Tibial artery (tissue), 4 donors: ENCODE measurements around the gene MINDY2.

Source experiments
- DNase-seq, 2 donors: peaks; one replicate each; pipeline ENCODE4 v3.0.0-alpha.2; 2019
- H3K27ac ChIP-seq, 2 donors: fragments of 200-600 bp; sonication (generic) in 1 of 2; 1 replicate in 1 of 2; 2 replicates in 1 of 2; pipeline ENCODE4 v1.5.1; 2018 to 2019; ENCODE audit warnings: mild to moderate bottlenecking in 1 of 2
- H3K27me3 ChIP-seq, 2 donors: fragments of 200-600 bp; sonication (generic) in 1 of 2; one replicate each; pipeline versions ENCODE4 v1.5.1 to v1.6.0; 2016 to 2019
- H3K36me3 ChIP-seq, 3 donors: fragments of 200-600 bp; sonication (generic) in 2 of 3; one replicate each; pipeline ENCODE4 v1.5.1; 2016 to 2019; ENCODE audit warnings: mild to moderate bottlenecking in 2 of 3
- H3K4me1 ChIP-seq, 4 donors: fragments of 200-600 bp; sonication (generic) in 2 of 4; 1 replicate in 3 of 4; 2 replicates in 1 of 4; pipeline ENCODE4 v1.5.1; 2016 to 2019
- H3K4me3 ChIP-seq, 2 donors: fragments of 200-600 bp; sonication (generic) in 1 of 2; 1 replicate in 1 of 2; 2 replicates in 1 of 2; pipeline ENCODE4 v1.5.1; 2018 to 2019; ENCODE audit warnings: mild to moderate bottlenecking in 2 of 2
- H3K9me3 ChIP-seq, 3 donors: fragments of 200-600 bp; sonication (generic) in 1 of 3; one replicate each; pipeline ENCODE4 v1.5.1; 2016 to 2019
- CTCF ChIP-seq, 2 experiments: fragments of 200-600 bp in 1 of 2; fragments of 450-650 bp in 1 of 2; IDR thresholded peaks; one replicate each; pipeline ENCODE4 v1.5.1; 2017 to 2019; ENCODE audit warnings: antibody characterized with exemption in 2 of 2, mild to moderate bottlenecking in 1 of 2, moderate library complexity in 1 of 2
- intact Hi-C: fragments of 100-400 bp; cut with DNase I; formaldehyde crosslinking; loops from one replicate; pipeline ENCODE4 v1.15.0; 2023; ENCODE audit warnings: low total_unique reads

MINDY2 gene

GRCh38 chr15:58748852-58749531 lies 22.1 kb upstream of the MINDY2 start:
- intact Hi-C loops, result loop anchor here (1.0 to 10.0 kb wide), 2 partner anchors 22 to 186 kb away; partner anchors contain the start of genes MINDY2 and SLTM
- peak; percentile 53 to 76 for DNase-seq
- no peaks in the 10 kb centered on the region for H3K9me3 ChIP-seq

GRCh38 chr15:58749532-58750337 lies 21.4 kb upstream of the MINDY2 start, which contains the start of gene ADAM10:
Gene ADAM10 (minus strand): TSS chr15:58749707. CDS start chr15:58749534, 173 bp downstream.
- intact Hi-C loops, result loop anchor here (1.0 to 10.0 kb wide), 2 partner anchors 22 to 185 kb away; partner anchors contain the start of genes MINDY2 and SLTM
- Histone ChIP-seq H3K36me3 (no peaks in the 10 kb centered on the region), H3K27ac (peak within 1 kb of the TSS; percentile 98 to 99), H3K4me1 (peaks cover 0 to 34% (median 8%) of the 10 kb centered on the region in 4 donors), H3K4me3 (peak within 1 kb of the TSS; percentile 87 to 97), H3K9me3 (no peaks in the 10 kb centered on the region), H3K27me3 (no peaks in the 10 kb centered on the region)
- DNase-seq, result peak; percentile 98 to 100
- no peak for TF ChIP-seq CTCF (IDR thresholded peaks at IDR 0.05)

More at GRCh38 chr15:58748852-58749531, 22.1 kb upstream of the MINDY2 start:
- Histone ChIP-seq H3K27me3 (no peaks in the 10 kb centered on the region), H3K27ac (peak overlapping the region; percentile 98 to 99), H3K4me3 (peak overlapping the region; percentile 87 to 97), H3K36me3 (no peaks in the 10 kb centered on the region), H3K4me1 (peaks cover 0 to 42% (median 8%) of the 10 kb centered on the region in 4 donors)
- TF ChIP-seq CTCF (IDR thresholded peaks at IDR 0.05), result no peak

- no peak overlapping the region for H3K4me3 ChIP-seq
- H3K9me3 ChIP-seq, result no peaks in the 10 kb centered on the region
- H3K4me1 ChIP-seq, result peaks cover 0 to 7% (median 2%) of the 10 kb centered on the region in 4 donors
- no peak for TF ChIP-seq CTCF (IDR thresholded peaks at IDR 0.05)
- H3K36me3 ChIP-seq, result no peaks in the 10 kb centered on the region
- H3K27me3 ChIP-seq, result no peaks in the 10 kb centered on the region
- H3K27ac ChIP-seq, result no peak overlapping the region
- intact Hi-C loops, result no loop called here
- DNase-seq, result no peak
These were observed 18.4 kb upstream of the MINDY2 start for GRCh38 chr15:58752716-58753115.

- intact Hi-C loops, result no loop called here
- no peak for TF ChIP-seq CTCF (IDR thresholded peaks at IDR 0.05)
- H3K27ac ChIP-seq, result no peak overlapping the region
- H3K4me1 ChIP-seq, result peaks cover 0 to 5% (median 0%) of the 10 kb centered on the region in 4 donors
- DNase-seq, result no peak
- no peaks in the 10 kb centered on the region for H3K9me3 ChIP-seq
- H3K27me3 ChIP-seq, result no peaks in the 10 kb centered on the region
- no peak overlapping the region for H3K4me3 ChIP-seq
- H3K36me3 ChIP-seq, result no peaks in the 10 kb centered on the region
These were observed 15.8 kb upstream of the MINDY2 start for GRCh38 chr15:58755350-58755749.

- no peaks in the 10 kb centered on the region for H3K27me3 ChIP-seq
- H3K27ac ChIP-seq, result no peak overlapping the region
- TF ChIP-seq CTCF (IDR thresholded peaks at IDR 0.05), result no peak
- no peak overlapping the region for H3K4me3 ChIP-seq
- no peaks in the 10 kb centered on the region for H3K9me3 ChIP-seq
- no peaks in the 10 kb centered on the region for H3K36me3 ChIP-seq
- intact Hi-C loops, result no loop called here
- DNase-seq, result no peak
- no peaks in the 10 kb centered on the region for H3K4me1 ChIP-seq
These were observed 15.1 kb upstream of the MINDY2 start for GRCh38 chr15:58755956-58756355.
